ENCODE results near the gene KLF7.

- TF ChIP-seq CTCF (IDR thresholded peaks at IDR 0.05; ENCODE audit: low read length): no peak
- TF ChIP-seq EZH2 (optimal IDR thresholded peaks at IDR 0.05; ENCODE audit: low read depth, low read length): no peak
Observed at GRCh38 chr2:207128867-207129266, 36.9 kb downstream of the KLF7 start.

All from MM.1S (cell line).